GM18520 (cell line): ENCODE data around the gene GPR17.

Source experiments
- ATAC-seq: cut with Tn5 transposase; IDR thresholded peaks from one replicate; pipeline ENCODE4 v1.9.1; 2021; ENCODE audit not compliant: unreplicated experiment

The GPR17 gene

DNA sequence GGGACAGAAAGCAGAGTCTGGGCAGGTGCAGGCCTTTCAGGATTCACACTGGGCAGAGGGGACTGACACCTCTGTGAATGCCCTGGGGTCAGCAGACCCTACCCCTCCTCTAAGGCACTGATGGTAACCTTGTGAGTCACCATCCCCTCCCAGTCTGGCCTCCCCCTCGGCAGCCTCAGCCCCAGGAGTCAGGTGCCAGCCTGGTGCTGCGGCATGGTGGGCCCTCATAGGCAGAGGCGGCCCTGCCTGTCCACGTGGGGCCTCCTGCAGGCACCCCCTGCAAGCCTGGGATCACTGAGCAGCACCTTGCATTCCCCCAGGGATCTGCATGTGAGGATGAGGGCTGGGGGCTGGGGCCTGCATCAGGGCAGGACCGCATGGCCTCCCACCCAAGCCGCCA is 4.8 kb upstream of the GPR17 start:
- no peak for ATAC-seq

DNA sequence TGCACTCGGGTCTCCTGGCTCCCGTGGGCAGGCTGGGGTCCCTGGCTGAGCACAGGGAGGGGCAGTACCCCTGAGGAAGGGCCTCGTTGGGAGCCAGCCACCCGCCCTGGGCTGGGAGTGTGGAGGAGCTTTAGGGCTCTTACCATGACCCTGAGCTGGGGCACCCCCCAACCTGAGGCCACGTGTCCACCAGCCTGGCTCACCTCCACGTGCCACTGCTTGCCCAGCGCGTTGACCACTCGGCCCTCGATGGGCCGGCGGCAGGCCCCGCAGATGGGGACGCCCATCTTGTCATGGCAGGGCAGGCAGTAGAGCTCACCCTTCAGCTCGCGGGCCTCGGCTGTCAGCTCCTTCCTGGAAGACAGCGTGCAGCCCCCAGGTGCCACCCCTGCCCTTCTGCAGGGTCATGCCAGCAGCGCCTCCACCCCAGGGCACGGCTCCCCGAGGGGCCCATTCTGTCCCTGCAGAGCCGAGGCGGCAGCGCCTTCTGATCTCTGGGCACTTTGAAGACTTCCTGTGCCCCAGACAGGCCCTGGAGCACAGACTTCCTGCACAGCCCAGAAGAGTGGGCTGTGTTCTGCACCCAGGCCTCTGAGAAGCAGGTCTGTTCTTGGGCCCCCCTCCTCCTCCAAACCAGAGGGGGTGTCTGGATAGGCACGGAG is 4.0 kb upstream of the GPR17 start:
- ATAC-seq = no peak

DNA sequence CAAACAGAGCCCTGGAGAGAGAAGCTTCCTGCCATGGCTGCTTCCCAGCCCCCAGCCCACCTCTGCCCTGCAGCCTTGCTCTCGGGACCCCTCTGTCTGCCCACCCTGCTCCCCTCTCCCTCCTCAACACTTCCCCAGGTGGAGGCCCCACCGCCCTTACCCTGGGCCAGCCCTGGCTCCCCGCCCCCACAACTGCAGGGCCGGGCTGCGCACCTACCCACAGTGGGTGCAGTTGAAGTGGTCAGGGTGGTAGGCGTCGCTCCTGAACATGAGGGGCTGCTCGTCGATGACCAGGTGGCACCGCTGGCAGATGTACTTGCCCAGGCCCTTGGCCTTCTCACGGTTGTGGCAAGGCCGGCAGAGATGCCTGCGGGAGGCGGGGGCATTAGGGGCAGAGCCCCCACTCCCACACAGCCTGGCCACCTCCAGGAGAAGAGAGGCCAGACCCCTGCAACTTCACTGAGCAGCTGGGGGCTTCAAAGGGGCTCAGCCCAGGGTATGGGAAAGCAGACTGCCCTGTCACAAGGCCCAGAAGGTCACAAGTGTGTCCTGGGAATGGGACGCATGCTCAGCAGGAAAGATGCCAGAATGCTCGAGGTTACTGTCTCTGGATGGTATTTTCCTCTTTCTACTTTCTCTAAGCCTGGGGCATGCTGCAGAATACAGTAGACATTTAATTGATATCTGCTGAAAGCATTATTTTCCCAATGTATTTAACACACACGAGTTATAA is 3.1 kb upstream of the GPR17 start:
- ATAC-seq = no peak

DNA sequence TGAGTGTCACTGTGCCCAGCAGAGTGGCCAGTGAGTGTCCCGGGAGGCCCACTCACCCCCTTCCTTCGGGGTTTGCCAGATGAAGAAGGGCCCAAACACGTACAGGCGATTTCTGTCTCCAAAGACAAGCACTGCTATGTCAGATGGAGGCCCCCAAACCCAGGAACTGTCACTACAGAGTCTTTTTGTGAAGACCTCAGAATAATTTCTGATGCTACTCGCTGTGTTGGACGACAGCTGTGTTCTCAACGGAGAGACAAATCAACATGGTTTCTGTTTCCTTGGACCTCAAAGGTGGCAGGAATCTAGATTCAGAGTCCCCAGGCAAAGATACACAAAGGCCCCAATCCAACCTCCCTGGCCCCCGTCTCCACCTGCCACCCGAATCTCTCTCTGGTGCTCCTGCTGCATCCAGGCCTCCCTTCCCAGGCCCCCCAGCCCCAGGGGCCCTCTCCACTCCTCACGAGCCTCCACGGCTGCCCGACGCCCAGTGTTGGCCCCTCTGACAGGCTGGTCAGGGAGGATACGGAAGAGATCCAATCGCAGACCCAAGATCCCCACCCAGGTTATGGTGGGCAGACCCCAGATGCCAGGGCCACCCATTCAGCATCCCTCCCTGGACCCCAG is 2.4 kb upstream of the GPR17 start:
- ATAC-seq = no peak

DNA sequence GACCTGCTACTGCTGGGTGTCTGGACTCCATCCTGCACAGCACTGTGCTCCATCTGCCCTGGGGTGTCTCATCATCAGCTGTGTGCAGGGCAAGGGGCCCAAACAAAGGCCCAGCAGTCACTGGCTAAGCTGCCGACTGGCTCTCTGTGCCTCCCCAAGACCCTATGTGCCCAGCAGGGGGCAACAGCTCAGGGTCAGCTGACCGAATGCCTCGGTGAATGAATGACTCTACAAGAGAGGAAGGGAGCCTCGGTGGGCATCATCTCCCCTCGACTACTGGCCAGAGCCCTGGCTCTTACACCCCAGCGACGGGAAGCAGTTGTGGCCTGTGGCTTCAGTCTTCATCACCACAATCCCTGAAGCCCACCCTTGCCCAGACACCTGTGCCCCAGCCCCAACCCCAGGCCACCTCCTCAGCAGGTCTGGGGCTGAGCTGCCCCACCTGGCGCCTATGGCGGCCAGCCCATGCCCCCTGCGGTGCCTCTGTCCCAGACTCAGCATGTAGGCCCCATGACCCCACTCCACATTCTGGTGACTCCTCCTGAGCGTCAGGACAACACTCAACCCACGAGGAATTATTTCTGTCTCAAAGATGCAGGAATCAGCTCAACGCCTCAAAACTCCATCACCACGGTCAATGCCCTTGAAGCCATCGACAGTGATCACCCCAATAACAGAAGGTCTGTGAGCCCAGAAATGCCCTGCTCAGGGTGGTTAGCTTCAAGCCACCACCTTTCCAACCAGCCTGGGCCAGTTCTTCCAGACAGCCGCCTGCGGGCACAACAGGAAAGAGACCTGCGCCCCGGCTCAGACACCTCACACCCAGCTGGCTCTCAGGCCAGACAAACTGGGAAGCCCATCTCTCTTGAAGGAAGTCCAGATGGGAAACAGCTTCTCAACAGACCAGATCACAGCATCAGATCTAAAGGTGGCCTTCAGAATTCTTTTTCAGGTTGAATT is 1.6 kb upstream of the GPR17 start:
- ATAC-seq = no peak

DNA sequence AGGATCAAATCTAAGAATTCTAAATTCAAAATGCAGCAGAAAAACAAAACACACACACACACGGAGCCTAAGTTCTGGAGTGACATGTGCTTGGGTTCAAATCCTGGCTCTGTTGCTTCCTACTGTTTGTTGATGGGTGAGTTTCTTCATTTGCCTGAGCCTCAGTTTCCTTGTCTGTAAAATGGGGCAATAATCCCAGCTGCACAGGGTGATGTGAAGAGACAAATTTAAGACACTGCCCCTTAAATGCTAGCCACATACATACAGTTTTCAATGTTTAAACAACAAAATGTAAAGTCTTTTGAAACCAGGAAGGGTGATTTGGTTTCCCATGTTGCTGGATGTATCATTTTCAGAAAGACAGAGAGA is 943 bp upstream of the GPR17 start:
- no peak for ATAC-seq

DNA sequence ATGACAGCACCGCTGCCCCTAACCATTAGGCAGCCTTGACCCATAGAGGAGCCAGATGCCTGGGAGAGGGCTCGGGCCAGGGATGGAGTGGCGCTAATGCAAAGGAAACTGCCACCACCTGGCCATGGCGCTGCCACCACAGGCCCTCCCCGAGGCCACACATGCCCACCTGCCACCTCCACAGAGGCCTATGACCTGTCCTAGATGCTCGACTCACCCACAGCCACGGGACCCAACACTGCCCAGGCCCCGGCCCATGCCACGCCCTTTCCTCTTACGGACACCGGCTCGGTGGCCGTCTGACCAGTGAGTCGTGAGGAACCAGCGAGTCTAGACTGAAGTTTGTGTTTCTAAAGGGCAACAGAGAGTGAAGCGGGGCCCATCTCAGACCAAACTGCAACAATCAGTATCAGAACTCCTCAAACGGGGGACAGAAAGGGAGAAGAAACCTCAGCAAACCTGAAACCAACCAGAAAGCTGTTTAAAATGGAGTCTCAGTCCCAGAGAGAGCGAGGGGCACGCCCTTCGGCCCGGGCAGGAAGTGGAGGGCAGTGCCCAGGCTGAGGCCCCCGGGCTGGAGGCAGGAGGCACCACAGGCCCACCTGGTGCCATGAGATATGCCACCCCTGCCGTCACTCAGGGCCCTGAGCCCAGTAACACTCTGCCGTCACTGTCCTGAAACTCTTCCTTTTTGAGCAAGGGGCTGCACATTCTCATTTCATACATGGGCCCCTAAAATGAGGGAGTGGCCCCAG is 711 bp downstream of the GPR17 start:
- ATAC-seq = no peak

DNA sequence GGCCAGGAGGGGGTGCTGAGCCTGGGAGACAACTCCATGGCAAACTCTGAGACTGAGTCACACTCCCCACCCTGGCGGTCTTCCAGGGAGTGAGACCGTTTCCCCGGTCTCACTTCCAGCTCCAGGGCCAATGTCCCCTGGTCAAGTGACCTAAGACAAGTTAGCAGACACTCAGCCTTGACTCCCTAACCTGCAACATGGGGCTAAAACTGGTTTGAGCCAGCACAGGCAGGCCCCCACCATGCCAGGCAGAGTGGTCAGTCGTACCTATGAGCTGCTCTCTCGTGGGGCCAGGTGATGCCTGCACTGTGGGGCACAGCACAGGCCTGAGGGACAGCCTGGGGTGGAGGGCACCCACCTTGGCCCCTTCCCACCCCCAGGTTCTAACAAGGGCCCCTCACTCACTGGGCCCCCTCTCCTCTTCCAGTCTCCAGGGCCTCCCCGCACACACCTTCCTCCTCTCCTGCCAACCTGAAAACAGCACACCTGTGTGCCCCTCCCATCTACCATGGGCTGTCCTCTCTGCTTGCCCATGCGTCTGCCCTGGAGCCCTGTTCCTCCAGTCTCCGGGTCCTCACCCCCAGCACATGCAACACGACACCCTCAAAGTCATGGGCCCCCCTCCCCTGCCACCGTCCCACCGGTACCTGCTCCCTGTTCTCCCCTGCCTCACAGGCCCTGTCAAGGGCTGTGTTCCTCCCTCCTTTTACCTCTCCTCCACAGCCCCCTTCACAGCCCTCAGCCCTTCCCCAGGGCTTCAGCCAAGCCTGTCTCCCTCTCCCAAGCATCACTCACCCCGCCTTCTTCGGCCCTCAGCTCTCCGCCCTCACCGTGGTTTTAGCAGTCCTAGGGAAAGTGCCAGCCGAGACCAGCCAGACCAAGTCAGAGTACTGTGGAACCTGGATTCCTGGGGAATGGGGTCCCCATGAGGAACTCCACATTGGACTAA is 1.6 kb downstream of the GPR17 start:
- no peak for ATAC-seq

DNA sequence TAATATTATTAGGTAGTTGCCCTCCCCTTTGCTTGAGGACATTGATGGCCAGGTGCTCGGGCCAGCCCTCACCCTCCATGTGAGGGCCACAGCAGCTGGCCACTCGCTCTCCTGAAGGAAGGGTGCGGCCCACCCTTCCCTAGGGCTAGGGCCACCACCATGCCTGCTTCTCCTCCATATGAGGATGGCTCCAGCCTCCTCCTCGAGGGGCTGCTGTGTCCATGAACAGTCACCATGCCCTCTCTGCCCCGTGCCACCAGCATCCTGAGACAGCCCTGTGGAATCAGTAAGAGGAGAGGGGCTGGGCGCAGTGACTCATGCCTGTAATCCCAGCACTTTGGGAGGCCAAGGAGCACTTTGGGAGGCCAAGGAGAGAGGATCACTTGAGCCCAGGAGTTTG is 2.4 kb downstream of the GPR17 start:
- ATAC-seq = no peak

DNA sequence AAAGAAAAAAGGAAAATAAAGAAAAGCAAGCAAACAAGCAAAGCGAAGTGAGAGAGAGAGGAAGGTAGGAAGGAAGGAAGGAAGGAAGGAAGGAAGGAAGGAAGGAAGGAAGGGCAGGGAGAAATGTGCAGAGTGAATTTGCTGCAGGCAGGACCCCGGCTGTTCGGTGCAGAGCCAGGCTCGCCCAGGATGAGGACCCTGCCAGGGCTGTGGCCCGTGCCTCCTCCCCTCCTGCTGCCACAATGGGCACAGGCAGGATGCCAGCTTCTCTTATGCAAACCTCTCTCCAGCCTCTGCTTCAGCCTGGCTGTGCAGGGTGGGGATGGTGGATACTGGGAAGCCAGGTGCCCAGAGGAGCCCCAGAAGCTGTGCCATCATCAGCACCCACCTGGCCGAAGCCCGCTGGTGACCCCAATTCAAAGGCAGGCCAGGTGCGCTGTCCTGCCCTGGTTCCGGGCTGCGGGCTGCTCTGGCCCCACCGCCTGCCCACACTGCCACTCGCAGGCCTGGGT is 3.2 kb downstream of the GPR17 start:
- no peak for ATAC-seq

DNA sequence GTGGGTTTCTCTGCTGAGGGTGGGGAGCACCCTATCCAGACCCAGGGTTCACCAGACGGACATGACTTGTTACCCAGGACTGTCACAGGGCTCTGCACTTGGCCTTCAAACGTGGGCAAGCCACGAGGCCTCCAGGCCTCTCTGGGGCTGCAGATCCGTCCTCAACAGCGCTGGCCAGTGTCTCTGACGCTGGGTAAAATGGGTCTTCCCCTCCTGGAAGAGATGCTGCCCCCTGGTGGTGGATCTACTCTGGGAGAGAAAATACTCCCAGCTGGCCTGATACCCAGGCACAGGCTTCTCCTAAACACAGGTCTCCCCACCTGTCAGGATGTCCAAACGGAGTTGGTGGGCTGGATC is 3.7 kb downstream of the GPR17 start:
- no peak for ATAC-seq

DNA sequence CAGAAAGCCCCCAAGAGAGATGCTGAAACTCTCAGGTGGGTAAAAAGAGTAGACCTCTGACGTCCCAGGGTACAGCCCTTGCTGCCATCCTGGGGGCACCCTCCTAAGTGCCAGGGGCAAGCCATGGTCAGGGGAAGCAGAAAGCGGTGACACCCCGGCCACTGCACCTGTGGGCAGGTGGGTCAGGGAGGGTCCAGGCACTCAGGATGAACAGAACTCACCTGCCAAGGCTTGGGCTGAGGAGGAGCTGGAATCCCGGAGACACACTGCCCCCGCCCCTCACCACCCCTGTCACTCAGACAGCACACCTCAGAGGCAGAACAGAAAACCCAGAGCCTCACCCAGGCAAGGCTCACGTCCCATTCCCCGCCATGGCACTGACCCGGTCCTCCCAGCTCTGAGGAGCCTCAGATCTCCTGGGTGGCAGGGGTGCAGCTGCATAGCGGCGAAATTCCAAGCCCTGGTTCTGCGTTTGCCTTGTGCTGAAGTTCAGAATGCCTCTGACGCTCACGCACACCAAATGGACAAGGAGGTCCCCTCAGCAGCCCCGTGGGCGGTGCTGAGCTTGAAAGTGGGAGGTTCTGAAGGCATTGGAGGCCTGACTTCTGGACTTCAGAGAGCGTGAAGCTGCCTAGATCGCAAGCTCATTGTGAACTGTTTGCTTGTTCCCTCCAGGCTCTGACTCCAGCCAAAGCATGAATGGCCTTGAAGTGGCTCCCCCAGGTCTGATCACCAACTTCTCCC is 4.3 kb downstream of the GPR17 start:
- ATAC-seq = no peak

DNA sequence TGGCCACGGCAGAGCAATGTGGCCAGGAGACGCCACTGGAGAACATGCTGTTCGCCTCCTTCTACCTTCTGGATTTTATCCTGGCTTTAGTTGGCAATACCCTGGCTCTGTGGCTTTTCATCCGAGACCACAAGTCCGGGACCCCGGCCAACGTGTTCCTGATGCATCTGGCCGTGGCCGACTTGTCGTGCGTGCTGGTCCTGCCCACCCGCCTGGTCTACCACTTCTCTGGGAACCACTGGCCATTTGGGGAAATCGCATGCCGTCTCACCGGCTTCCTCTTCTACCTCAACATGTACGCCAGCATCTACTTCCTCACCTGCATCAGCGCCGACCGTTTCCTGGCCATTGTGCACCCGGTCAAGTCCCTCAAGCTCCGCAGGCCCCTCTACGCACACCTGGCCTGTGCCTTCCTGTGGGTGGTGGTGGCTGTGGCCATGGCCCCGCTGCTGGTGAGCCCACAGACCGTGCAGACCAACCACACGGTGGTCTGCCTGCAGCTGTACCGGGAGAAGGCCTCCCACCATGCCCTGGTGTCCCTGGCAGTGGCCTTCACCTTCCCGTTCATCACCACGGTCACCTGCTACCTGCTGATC is 4.9 kb downstream of the GPR17 start:
- no peak for ATAC-seq

DNA sequence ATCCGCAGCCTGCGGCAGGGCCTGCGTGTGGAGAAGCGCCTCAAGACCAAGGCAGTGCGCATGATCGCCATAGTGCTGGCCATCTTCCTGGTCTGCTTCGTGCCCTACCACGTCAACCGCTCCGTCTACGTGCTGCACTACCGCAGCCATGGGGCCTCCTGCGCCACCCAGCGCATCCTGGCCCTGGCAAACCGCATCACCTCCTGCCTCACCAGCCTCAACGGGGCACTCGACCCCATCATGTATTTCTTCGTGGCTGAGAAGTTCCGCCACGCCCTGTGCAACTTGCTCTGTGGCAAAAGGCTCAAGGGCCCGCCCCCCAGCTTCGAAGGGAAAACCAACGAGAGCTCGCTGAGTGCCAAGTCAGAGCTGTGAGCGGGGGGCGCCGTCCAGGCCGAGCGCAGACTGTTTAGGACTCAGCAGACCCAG is 5.4 kb downstream of the GPR17 start:
- no peak for ATAC-seq

DNA sequence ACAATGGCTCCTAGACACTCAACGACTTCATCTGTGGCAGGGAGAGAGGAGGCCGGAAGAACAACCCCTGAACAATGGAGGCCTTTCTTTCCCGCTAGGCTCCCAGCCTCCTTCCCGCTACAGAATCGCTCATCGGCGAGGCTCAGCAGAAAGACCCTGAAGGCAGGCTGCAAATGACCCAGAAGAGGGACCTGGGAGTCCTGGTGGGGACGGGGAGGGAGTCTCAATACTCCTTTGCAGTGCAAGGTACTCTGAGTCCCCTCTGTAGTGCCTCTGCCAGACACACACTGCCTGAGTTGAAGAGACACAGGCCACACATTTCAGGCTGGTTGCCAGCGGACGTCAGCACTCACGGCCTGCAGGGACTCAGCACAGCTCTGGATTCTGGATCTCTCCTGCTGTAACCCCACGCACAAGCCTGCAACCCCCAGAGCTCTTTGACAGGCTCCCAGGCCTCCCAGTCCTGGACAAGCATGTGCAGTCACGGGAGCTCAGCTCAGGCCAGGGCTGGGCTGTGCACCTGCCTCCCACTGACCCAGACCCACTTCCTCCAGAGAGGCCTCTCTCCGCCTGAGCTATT is 6.1 kb downstream of the GPR17 start:
- no peak for ATAC-seq

DNA sequence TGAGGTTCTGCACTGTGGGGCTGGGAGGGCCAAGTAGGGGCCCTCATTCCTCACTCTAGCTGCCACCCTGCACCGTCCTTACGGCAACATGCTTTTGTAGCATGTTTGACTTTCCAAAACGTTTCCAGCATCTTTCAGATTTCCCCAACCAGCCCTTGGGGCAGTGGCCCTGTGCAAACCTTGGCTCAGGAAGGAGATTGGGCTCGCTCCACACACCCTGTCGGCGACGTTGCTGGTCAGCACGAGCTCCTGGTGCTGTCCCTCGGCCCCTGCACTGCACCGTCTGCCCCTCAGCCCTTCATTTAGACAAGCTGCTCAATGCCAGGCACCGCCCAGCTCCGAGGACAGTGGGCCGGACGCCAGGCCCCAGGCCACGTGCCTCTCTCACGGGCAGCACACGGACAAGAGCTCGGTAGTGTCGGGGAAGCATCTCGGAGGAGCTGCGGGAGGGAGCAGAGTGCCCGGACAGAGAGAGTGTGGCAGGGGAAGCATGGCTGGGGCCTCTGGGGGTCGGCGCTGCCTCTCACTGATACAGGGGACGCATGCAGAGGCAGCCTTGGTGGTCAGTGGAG is 6.9 kb downstream of the GPR17 start:
- ATAC-seq = no peak

DNA sequence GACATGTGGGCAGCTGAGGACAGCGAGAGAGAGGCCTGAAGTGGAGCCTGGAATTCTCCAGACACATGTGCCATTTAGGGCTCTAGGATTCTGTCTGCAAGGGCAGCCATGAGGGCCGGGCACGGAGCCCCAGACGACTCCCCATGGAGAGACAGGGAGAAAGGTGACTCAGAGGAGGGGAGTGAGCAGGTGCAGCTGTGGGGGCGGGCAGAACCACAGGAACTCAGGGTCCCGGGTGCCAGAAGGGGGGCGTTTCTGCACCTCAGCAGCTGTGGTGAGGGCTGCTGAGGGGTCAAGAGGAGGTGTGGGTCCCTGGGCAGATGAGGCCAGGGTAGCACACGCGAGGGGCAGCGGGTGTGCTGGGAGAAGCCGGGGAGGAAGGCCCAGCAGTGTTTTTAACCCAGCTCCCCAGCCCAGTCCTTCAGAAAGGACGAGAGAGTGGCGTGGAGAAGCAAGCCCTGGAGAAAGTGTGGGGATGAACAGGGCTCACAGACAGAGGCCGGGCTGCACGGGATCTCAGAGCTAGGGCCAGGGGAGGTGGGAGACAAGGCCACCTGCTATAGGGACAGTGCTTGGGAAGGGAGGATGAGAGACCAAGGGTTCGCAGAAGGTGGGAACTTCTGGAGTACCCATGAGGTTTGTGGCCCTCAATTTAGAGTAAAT is 7.6 kb downstream of the GPR17 start:
- ATAC-seq = no peak
